GM19438 (cell line): ENCODE measurements around the gene CANT1.
"Not testable (repeated sequence)": the region's sequence is repeated elsewhere in the genome, so short reads cannot be mapped to it uniquely, and the experiment has no call there.

Experiments
- ATAC-seq: cut with Tn5 transposase; IDR thresholded peaks from one replicate; pipeline ENCODE4 v1.9.1; 2021; ENCODE audit warnings: low read depth; ENCODE audit not compliant: unreplicated experiment

CANT1 gene

GRCh38 chr17:79043931-79044320, 34.4 kb upstream of the CANT1 start:
- no peak for ATAC-seq

- no peak for ATAC-seq
Measured at GRCh38 chr17:79043191-79043930, 33.8 kb upstream of the CANT1 start.

- no peak for ATAC-seq
Measured at GRCh38 chr17:79042421-79043190, 33.0 kb upstream of the CANT1 start.

- no peak for ATAC-seq
Measured at GRCh38 chr17:79041723-79042420, 32.3 kb upstream of the CANT1 start.

GRCh38 chr17:79041041-79041570, 31.5 kb upstream of the CANT1 start:
- ATAC-seq, result no peak

- ATAC-seq, result no peak
Measured at GRCh38 chr17:79039886-79040285, 30.3 kb upstream of the CANT1 start.

- no peak for ATAC-seq
Measured at GRCh38 chr17:79039171-79039570, 29.6 kb upstream of the CANT1 start.

- no peak for ATAC-seq
Measured at GRCh38 chr17:79038545-79039135, 29.1 kb upstream of the CANT1 start.

- no peak for ATAC-seq
Measured at GRCh38 chr17:79036596-79036995, 27.0 kb upstream of the CANT1 start.

GRCh38 chr17:79036181-79036580, 26.6 kb upstream of the CANT1 start:
- no peak for ATAC-seq

- no peak for ATAC-seq
Measured at GRCh38 chr17:79035686-79036085, 26.1 kb upstream of the CANT1 start.

GRCh38 chr17:79034931-79035485, 25.4 kb upstream of the CANT1 start:
- ATAC-seq, result no peak

GRCh38 chr17:79033741-79034501, 24.4 kb upstream of the CANT1 start:
- ATAC-seq, result no peak

- ATAC-seq, result no peak
Measured at GRCh38 chr17:79033046-79033616, 23.6 kb upstream of the CANT1 start.

GRCh38 chr17:79031996-79032875, 22.7 kb upstream of the CANT1 start:
- no peak for ATAC-seq

GRCh38 chr17:79030636-79031035, 21.1 kb upstream of the CANT1 start:
- ATAC-seq, result not testable (repeated sequence)

- no peak for ATAC-seq
Measured at GRCh38 chr17:79029327-79030009, 19.9 kb upstream of the CANT1 start.
